ENCODE measurements around the gene IFITM1. TPM values are rescaled to one million over a fixed set of nuclear protein-coding genes. Genes with fewer than 3 reads are reported as not detected.

Gene IFITM1
- total RNA-seq, 1 donor from 2014 or later: 352 TPM

- no peaks in the 10 kb centered on the region for H3K36me3 Mint-ChIP-seq (ENCODE audit: unreplicated experiment)
- peaks cover 33% of the 10 kb centered on the region for H3K4me1 Mint-ChIP-seq (ENCODE audit: unreplicated experiment)
- peak; percentile 98 for DNase-seq (ENCODE audit: extremely low spot score, unreplicated experiment)
- H3K4me3 Mint-ChIP-seq (ENCODE audit: unreplicated experiment): peak overlapping the region; percentile 18
- H3K9me3 Mint-ChIP-seq (ENCODE audit: unreplicated experiment): no peaks in the 10 kb centered on the region
- peak overlapping the region; percentile 96 for H3K27ac Mint-ChIP-seq (ENCODE audit: unreplicated experiment)
- TF ChIP-seq CTCF (IDR thresholded peaks at IDR 0.05): no peak
- no peaks in the 10 kb centered on the region for H3K27me3 Mint-ChIP-seq (ENCODE audit: unreplicated experiment)
Observed at GRCh38 chr11:355581-356458, 42.0 kb downstream of the IFITM1 start.

- peaks cover 30% of the 10 kb centered on the region for H3K4me1 Mint-ChIP-seq (ENCODE audit: unreplicated experiment)
- no peaks in the 10 kb centered on the region for H3K27me3 Mint-ChIP-seq (ENCODE audit: unreplicated experiment)
- DNase-seq (ENCODE audit: extremely low spot score, unreplicated experiment): no peak
- H3K9me3 Mint-ChIP-seq (ENCODE audit: unreplicated experiment): peaks cover 5% of the 10 kb centered on the region
- no peak overlapping the region for H3K27ac Mint-ChIP-seq (ENCODE audit: unreplicated experiment)
- H3K4me3 Mint-ChIP-seq (ENCODE audit: unreplicated experiment): no peak overlapping the region
- no peaks in the 10 kb centered on the region for H3K36me3 Mint-ChIP-seq (ENCODE audit: unreplicated experiment)
- no peak for TF ChIP-seq CTCF (IDR thresholded peaks at IDR 0.05)
Observed at GRCh38 chr11:356610-357009, 42.8 kb downstream of the IFITM1 start.

- no peaks in the 10 kb centered on the region for H3K36me3 Mint-ChIP-seq (ENCODE audit: unreplicated experiment)
- DNase-seq (ENCODE audit: extremely low spot score, unreplicated experiment): no peak
- no peak overlapping the region for H3K4me3 Mint-ChIP-seq (ENCODE audit: unreplicated experiment)
- H3K9me3 Mint-ChIP-seq (ENCODE audit: unreplicated experiment): peaks cover 5% of the 10 kb centered on the region
- no peaks in the 10 kb centered on the region for H3K27me3 Mint-ChIP-seq (ENCODE audit: unreplicated experiment)
- TF ChIP-seq CTCF (IDR thresholded peaks at IDR 0.05): no peak
- H3K27ac Mint-ChIP-seq (ENCODE audit: unreplicated experiment): no peak overlapping the region
- H3K4me1 Mint-ChIP-seq (ENCODE audit: unreplicated experiment): peaks cover 26% of the 10 kb centered on the region
Observed at GRCh38 chr11:357582-357981, 43.7 kb downstream of the IFITM1 start.

GRCh38 chr11:358129-358800 lies 44.4 kb downstream of the IFITM1 start:
- Mint-ChIP-seq H3K4me1 (ENCODE audit: unreplicated experiment) (peaks cover 19% of the 10 kb centered on the region), H3K4me3 (ENCODE audit: unreplicated experiment) (no peak overlapping the region), H3K27ac (ENCODE audit: unreplicated experiment) (no peak overlapping the region), H3K27me3 (ENCODE audit: unreplicated experiment) (no peaks in the 10 kb centered on the region), H3K9me3 (ENCODE audit: unreplicated experiment) (peaks cover 5% of the 10 kb centered on the region), H3K36me3 (ENCODE audit: unreplicated experiment) (no peaks in the 10 kb centered on the region)
- no peak for DNase-seq (ENCODE audit: extremely low spot score, unreplicated experiment)
- TF ChIP-seq CTCF (IDR thresholded peaks at IDR 0.05): no peak

GRCh38 chr11:359181-359714 lies 45.4 kb downstream of the IFITM1 start:
- Mint-ChIP-seq H3K36me3 (ENCODE audit: unreplicated experiment) (no peaks in the 10 kb centered on the region), H3K4me3 (ENCODE audit: unreplicated experiment) (no peak overlapping the region), H3K9me3 (ENCODE audit: unreplicated experiment) (peaks cover 5% of the 10 kb centered on the region), H3K27ac (ENCODE audit: unreplicated experiment) (no peak overlapping the region), H3K27me3 (ENCODE audit: unreplicated experiment) (no peaks in the 10 kb centered on the region), H3K4me1 (ENCODE audit: unreplicated experiment) (peaks cover 12% of the 10 kb centered on the region)
- TF ChIP-seq CTCF (IDR thresholded peaks at IDR 0.05): no peak
- no peak for DNase-seq (ENCODE audit: extremely low spot score, unreplicated experiment)
